OCI-LY1 (cell line): ENCODE results near the gene SHCBP1.

Source experiments
- H2AFZ ChIP-seq: fragments of 200-600 bp; sonication (generic), shearing (Covaris generic); 2 replicates; pipeline ENCODE4 v1.6.0; 2014; ENCODE audit warnings: antibody characterized with exemption, mild to moderate bottlenecking, low read length
- H3F3A ChIP-seq: fragments of 200-600 bp; sonication (generic), shearing (Covaris generic); 2 replicates; pipeline ENCODE4 v1.6.0; 2014; ENCODE audit warnings: mild to moderate bottlenecking, antibody characterized with exemption, low read length, moderate library complexity; ENCODE audit not compliant: insufficient read depth
- H3K27ac ChIP-seq: fragments of 200-600 bp; sonication (generic); 2 replicates; pipeline ENCODE4 v1.5.1; 2014; ENCODE audit warnings: low read length, mixed run types, mild to moderate bottlenecking, low read depth; ENCODE audit not compliant: poor library complexity, severe bottlenecking
- H3K27me3 ChIP-seq: fragments of 200-600 bp; sonication (generic); 2 replicates; pipeline ENCODE4 v1.6.0; 2014; ENCODE audit warnings: antibody characterized with exemption, mild to moderate bottlenecking, low read length, moderate library complexity; ENCODE audit not compliant: insufficient read depth
- H3K36me3 ChIP-seq: fragments of 200-600 bp; sonication (generic); 2 replicates; pipeline ENCODE4 v1.6.1; 2014; ENCODE audit warnings: mild to moderate bottlenecking, antibody characterized with exemption, low read length, moderate library complexity, mixed read lengths; ENCODE audit not compliant: insufficient read depth
- H3K4me1 ChIP-seq: fragments of 200-600 bp; sonication (generic); 2 replicates; pipeline ENCODE4 v1.5.1; 2014; ENCODE audit warnings: mild to moderate bottlenecking, low read length, moderate library complexity; ENCODE audit not compliant: insufficient read depth, severe bottlenecking
- H3K4me2 ChIP-seq: fragments of 200-600 bp; sonication (generic), shearing (Covaris generic); 2 replicates; pipeline ENCODE4 v1.6.1; 2014; ENCODE audit warnings: low read length
- H3K4me3 ChIP-seq: fragments of 200-600 bp; sonication (generic); 2 replicates; pipeline ENCODE4 v1.5.1; 2014; ENCODE audit warnings: low read length, low read depth, mild to moderate bottlenecking, mixed read lengths; ENCODE audit not compliant: poor library complexity, severe bottlenecking
- H3K79me2 ChIP-seq: fragments of 200-600 bp; shearing (Covaris generic); 2 replicates; pipeline ENCODE4 v1.6.1; 2016; ENCODE audit warnings: mixed run types, low read length, mixed read lengths; ENCODE audit not compliant: insufficient read depth
- H3K9ac ChIP-seq: fragments of 200-600 bp; sonication (generic), shearing (Covaris generic); 2 replicates; pipeline ENCODE4 v1.6.1; 2014; ENCODE audit warnings: mild to moderate bottlenecking, low read length, mixed read lengths
- H3K9me2 ChIP-seq: fragments of 200-600 bp; sonication (generic), shearing (Covaris generic); 2 replicates; pipeline ENCODE4 v1.6.1; 2014; ENCODE audit warnings: low read depth, mild to moderate bottlenecking, low read length, mixed read lengths
- H3K9me3 ChIP-seq: fragments of 200-600 bp; shearing (Covaris generic); 2 replicates; pipeline ENCODE4 v1.6.1; 2014; ENCODE audit warnings: low read length, mixed read lengths
- H4K20me1 ChIP-seq: fragments of 200-600 bp; sonication (generic), shearing (Covaris generic); 2 replicates; pipeline ENCODE4 v1.6.0; 2016; ENCODE audit warnings: mild to moderate bottlenecking, low read length; ENCODE audit not compliant: insufficient read depth
- CTCF ChIP-seq: fragments of 200-600 bp; sonication (generic), shearing (Covaris generic); IDR thresholded peaks from 2 replicates; pipeline ENCODE4 v1.5.1; 2017; ENCODE audit warnings: mild to moderate bottlenecking, antibody characterized with exemption, low read length, moderate library complexity, mixed read lengths
- EZH2 ChIP-seq: fragments of 200-600 bp; sonication (generic), shearing (Covaris generic); IDR thresholded peaks from 2 replicates; pipeline ENCODE4 v1.8.0; 2017; ENCODE audit warnings: borderline replicate concordance, mixed run types, mild to moderate bottlenecking, antibody characterized with exemption, low read length, moderate library complexity, mixed read lengths

SHCBP1 gene

GRCh38 chr16:46606231-46606630, 14.9 kb downstream of the SHCBP1 start:
- Histone ChIP-seq H3K4me1 (no peaks in the 10 kb centered on the region), H3K9me3 (no peaks in the 10 kb centered on the region), H3K4me3 (no peak overlapping the region), H3K79me2 (no peaks in the 10 kb centered on the region), H3K27ac (no peak overlapping the region), H3K4me2 (no peak overlapping the region), H2AFZ (no peak overlapping the region), H3K9ac (no peak overlapping the region), H3K36me3 (peaks cover 87% of the 10 kb centered on the region), H3K27me3 (no peaks in the 10 kb centered on the region), H4K20me1 (no peaks in the 10 kb centered on the region), H3K9me2 (no peaks in the 10 kb centered on the region), H3F3A (no peaks in the 10 kb centered on the region)
- TF ChIP-seq CTCF (no peak), EZH2 (no peak)

GRCh38 chr16:46591257-46591656, 29.9 kb downstream of the SHCBP1 start:
- peaks cover 79% of the 10 kb centered on the region for H3K36me3 ChIP-seq
- no peak overlapping the region for H3K4me2 ChIP-seq
- TF ChIP-seq CTCF (no peak), EZH2 (no peak)
- H3K4me3 ChIP-seq: no peak overlapping the region
- H3K4me1 ChIP-seq: no peaks in the 10 kb centered on the region
- no peak overlapping the region for H2AFZ ChIP-seq
- H3K9ac ChIP-seq: no peak overlapping the region
- H4K20me1 ChIP-seq: no peaks in the 10 kb centered on the region
- no peaks in the 10 kb centered on the region; the same call in 1 of the 2 replicates for H3F3A ChIP-seq
- H3K9me2 ChIP-seq: peaks cover 6% of the 10 kb centered on the region; the same call in 1 of the 2 replicates
- H3K9me3 ChIP-seq: peaks cover 8% of the 10 kb centered on the region
- no peak overlapping the region for H3K27ac ChIP-seq
- peaks cover 51% of the 10 kb centered on the region for H3K79me2 ChIP-seq
- no peaks in the 10 kb centered on the region for H3K27me3 ChIP-seq

- peaks cover 9% of the 10 kb centered on the region for H3K9me3 ChIP-seq
- peaks cover 27% of the 10 kb centered on the region for H3K79me2 ChIP-seq
Observed at GRCh38 chr16:46586011-46586577, 35.1 kb downstream of the SHCBP1 start.

More at GRCh38 chr16:46586011-46586577, 35.1 kb downstream of the SHCBP1 start:
- Histone ChIP-seq H4K20me1 (no peaks in the 10 kb centered on the region), H3K27ac (no peak overlapping the region), H3K4me3 (no peak overlapping the region), H3K4me1 (no peaks in the 10 kb centered on the region), H3K4me2 (no peak overlapping the region), H2AFZ (no peak overlapping the region), H3F3A (no peaks in the 10 kb centered on the region; the same call in 1 of the 2 replicates), H3K9ac (no peak overlapping the region), H3K36me3 (peaks cover 79% of the 10 kb centered on the region), H3K9me2 (no peaks in the 10 kb centered on the region), H3K27me3 (no peaks in the 10 kb centered on the region)
- TF ChIP-seq CTCF: no peak
- no peak for TF ChIP-seq EZH2
